Muscle layer of duodenum (tissue), 2 donors: ENCODE measurements around the gene CCDC69.
"Not testable (repeated sequence)": the region's sequence is repeated elsewhere in the genome, so short reads cannot be mapped to it uniquely, and the experiment has no call there.

Experiments used
- H3K27ac ChIP-seq: one replicate; pipeline ENCODE4 v1.7.0; 2013; ENCODE audit warnings: mild to moderate bottlenecking, low read length
- H3K27me3 ChIP-seq: one replicate; pipeline ENCODE4 v1.7.0; 2013; ENCODE audit warnings: low read depth, mild to moderate bottlenecking, control low read depth, low read length
- H3K36me3 ChIP-seq, 2 donors: one replicate each; pipeline ENCODE4 v1.7.0; 2013; ENCODE audit warnings: low read length in 2 of 2, control low read depth in 1 of 2, mild to moderate bottlenecking in 1 of 2; ENCODE audit not compliant: insufficient read depth in 2 of 2, control insufficient read depth in 1 of 2
- H3K4me1 ChIP-seq, 2 donors: one replicate each; pipeline ENCODE4 v1.7.0; 2013; ENCODE audit warnings: low read length in 2 of 2, mild to moderate bottlenecking in 2 of 2, control low read depth in 1 of 2, moderate library complexity in 1 of 2; ENCODE audit not compliant: insufficient read depth in 2 of 2, control insufficient read depth in 1 of 2
- H3K4me3 ChIP-seq, 2 donors: one replicate each; pipeline ENCODE4 v1.7.0; 2013; ENCODE audit warnings: low read length in 2 of 2, low read depth in 1 of 2, mild to moderate bottlenecking in 1 of 2
- H3K9me3 ChIP-seq, 2 donors: one replicate each; pipeline ENCODE4 v1.7.0; 2013; ENCODE audit warnings: low read length in 2 of 2, control low read depth in 1 of 2, mild to moderate bottlenecking in 1 of 2; ENCODE audit not compliant: control insufficient read depth in 1 of 2
- donor health status: healthy.

CCDC69 gene

GRCh38 chr5:151186052-151186451 is 37.8 kb downstream of the CCDC69 start:
- Histone ChIP-seq H3K4me1 (no peaks in the 10 kb centered on the region), H3K36me3 (peaks cover 19 to 71% of the 10 kb centered on the region in 2 donors), H3K27me3 (no peaks in the 10 kb centered on the region), H3K4me3 (no peak overlapping the region), H3K9me3 (no peaks in the 10 kb centered on the region), H3K27ac (no peak overlapping the region)

GRCh38 chr5:151184316-151185042 is 39.4 kb downstream of the CCDC69 start:
- H3K4me1 ChIP-seq: no peaks in the 10 kb centered on the region
- peaks cover 19 to 72% of the 10 kb centered on the region in 2 donors for H3K36me3 ChIP-seq
- no peaks in the 10 kb centered on the region for H3K27me3 ChIP-seq
- no peaks in the 10 kb centered on the region for H3K9me3 ChIP-seq
- no peak overlapping the region for H3K4me3 ChIP-seq
- no peak overlapping the region for H3K27ac ChIP-seq

GRCh38 chr5:151183456-151184245 is 40.2 kb downstream of the CCDC69 start:
- no peaks in the 10 kb centered on the region for H3K9me3 ChIP-seq
- no peak overlapping the region for H3K4me3 ChIP-seq
- no peaks in the 10 kb centered on the region for H3K4me1 ChIP-seq
- H3K27ac ChIP-seq: no peak overlapping the region
- no peaks in the 10 kb centered on the region for H3K27me3 ChIP-seq
- peaks cover 22 to 73% of the 10 kb centered on the region in 2 donors for H3K36me3 ChIP-seq

- Histone ChIP-seq H3K27me3 (no peaks in the 10 kb centered on the region), H3K4me3 (no peak overlapping the region), H3K9me3 (no peaks in the 10 kb centered on the region), H3K27ac (no peak overlapping the region), H3K36me3 (peaks cover 24 to 73% of the 10 kb centered on the region in 2 donors), H3K4me1 (no peaks in the 10 kb centered on the region)
Observed at GRCh38 chr5:151182976-151183375, 40.9 kb downstream of the CCDC69 start.

- H3K27me3 ChIP-seq: no peaks in the 10 kb centered on the region
- no peaks in the 10 kb centered on the region for H3K4me1 ChIP-seq
- H3K36me3 ChIP-seq: peaks cover 24 to 69% of the 10 kb centered on the region in 2 donors
- H3K27ac ChIP-seq: no peak overlapping the region
- H3K9me3 ChIP-seq: no peaks in the 10 kb centered on the region
- no peak overlapping the region for H3K4me3 ChIP-seq
Observed at GRCh38 chr5:151182524-151182900, 41.4 kb downstream of the CCDC69 start.

- H3K9me3 ChIP-seq: no peaks in the 10 kb centered on the region
- no peak overlapping the region for H3K4me3 ChIP-seq
- H3K4me1 ChIP-seq: no peaks in the 10 kb centered on the region
- H3K27ac ChIP-seq: no peak overlapping the region
- no peaks in the 10 kb centered on the region for H3K27me3 ChIP-seq
- H3K36me3 ChIP-seq: peaks cover 23 to 64% of the 10 kb centered on the region in 2 donors
Observed at GRCh38 chr5:151181818-151182523, 41.9 kb downstream of the CCDC69 start.

- no peaks in the 10 kb centered on the region for H3K9me3 ChIP-seq
- no peaks in the 10 kb centered on the region for H3K27me3 ChIP-seq
- H3K4me3 ChIP-seq: no peak overlapping the region
- peaks cover 11 to 52% of the 10 kb centered on the region in 2 donors for H3K36me3 ChIP-seq
- no peaks in the 10 kb centered on the region for H3K4me1 ChIP-seq
- no peak overlapping the region for H3K27ac ChIP-seq
Observed at GRCh38 chr5:151180291-151180690, 43.6 kb downstream of the CCDC69 start.

GRCh38 chr5:151179489-151179840 is 44.4 kb downstream of the CCDC69 start:
- no peaks in the 10 kb centered on the region for H3K4me1 ChIP-seq
- H3K9me3 ChIP-seq: no peaks in the 10 kb centered on the region
- peaks cover 5 to 43% of the 10 kb centered on the region in 2 donors for H3K36me3 ChIP-seq
- H3K27ac ChIP-seq: no peak overlapping the region
- no peak overlapping the region for H3K4me3 ChIP-seq
- no peaks in the 10 kb centered on the region for H3K27me3 ChIP-seq

GRCh38 chr5:151178777-151179488 is 45.0 kb downstream of the CCDC69 start:
- H3K4me3 ChIP-seq: no peak overlapping the region
- peaks cover 0 to 4% of the 10 kb centered on the region in 2 donors for H3K4me1 ChIP-seq
- no peaks in the 10 kb centered on the region for H3K9me3 ChIP-seq
- H3K27ac ChIP-seq: no peak overlapping the region
- no peaks in the 10 kb centered on the region for H3K27me3 ChIP-seq
- H3K36me3 ChIP-seq: peaks cover 5 to 38% of the 10 kb centered on the region in 2 donors

- peaks cover 5 to 33% of the 10 kb centered on the region in 2 donors for H3K36me3 ChIP-seq
- peaks cover 0 to 9% of the 10 kb centered on the region in 2 donors for H3K4me1 ChIP-seq
- H3K4me3 ChIP-seq: no peak overlapping the region
- no peaks in the 10 kb centered on the region for H3K27me3 ChIP-seq
- H3K27ac ChIP-seq: no peak overlapping the region
- H3K9me3 ChIP-seq: no peaks in the 10 kb centered on the region
Observed at GRCh38 chr5:151178372-151178771, 45.5 kb downstream of the CCDC69 start.

GRCh38 chr5:151176268-151176667 is 47.6 kb downstream of the CCDC69 start:
- not testable (repeated sequence) for H3K27me3 ChIP-seq, H3K4me3 ChIP-seq, H3K9me3 ChIP-seq, H3K27ac ChIP-seq, H3K4me1 ChIP-seq
- peaks cover 5 to 13% of the 10 kb centered on the region in 2 donors for H3K36me3 ChIP-seq
